NCI-H524 (cell line): Measurements from ENCODE around the gene TMEM14C.

ENCODE experiments used
- DNase-seq, 2 experiments: peaks; one replicate each; lab custom pipeline; 2025; lab: John Stamatoyannopoulos, UW

The TMEM14C gene

DNA sequence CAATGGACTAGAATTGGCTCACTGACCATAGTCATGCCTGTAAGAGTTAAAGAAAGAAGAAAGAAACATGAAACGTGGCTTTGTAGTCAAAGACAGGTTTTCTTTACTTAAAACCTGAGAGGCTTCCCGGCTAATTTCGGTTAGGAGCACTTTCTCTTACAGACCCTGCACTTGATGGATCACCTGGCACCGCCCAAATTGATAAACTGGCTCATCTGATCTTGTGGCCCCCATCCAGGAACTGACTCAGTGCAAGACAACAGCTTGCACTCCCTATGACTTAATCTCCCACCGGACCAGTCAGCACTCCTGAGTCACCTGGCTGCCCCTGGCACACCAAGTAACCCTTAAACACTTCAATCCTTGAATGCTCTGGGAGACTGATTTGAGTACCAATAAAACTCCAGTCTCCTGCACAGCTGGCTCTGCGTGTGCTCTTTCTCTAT, 37.0 kb downstream of the TMEM14C start:
- peak; percentile 61 to 83 for DNase-seq

GRCh38 chr6:10763006-10763405, 40.1 kb downstream of the TMEM14C start:
- DNase-seq, result no peak

DNA sequence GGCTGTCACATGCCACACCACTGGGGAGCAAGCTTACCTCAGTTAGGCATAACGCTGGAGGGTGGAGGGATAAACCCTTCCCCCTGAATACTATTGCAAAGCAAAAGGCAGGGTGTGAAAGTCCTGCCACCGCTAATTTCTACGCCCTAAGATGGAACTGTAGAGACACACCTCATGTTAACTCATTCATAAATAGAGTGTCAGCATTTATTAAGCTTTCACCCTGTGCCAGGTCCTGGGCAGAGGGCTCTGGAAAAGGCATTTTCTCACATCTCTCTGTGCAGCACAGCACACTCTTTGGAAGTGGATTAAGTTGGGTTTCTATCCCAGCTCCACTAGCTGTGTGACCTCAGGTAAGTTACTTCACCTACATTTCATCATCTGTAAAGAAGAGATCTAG, 46.5 kb downstream of the TMEM14C start:
- no peak for DNase-seq

DNA sequence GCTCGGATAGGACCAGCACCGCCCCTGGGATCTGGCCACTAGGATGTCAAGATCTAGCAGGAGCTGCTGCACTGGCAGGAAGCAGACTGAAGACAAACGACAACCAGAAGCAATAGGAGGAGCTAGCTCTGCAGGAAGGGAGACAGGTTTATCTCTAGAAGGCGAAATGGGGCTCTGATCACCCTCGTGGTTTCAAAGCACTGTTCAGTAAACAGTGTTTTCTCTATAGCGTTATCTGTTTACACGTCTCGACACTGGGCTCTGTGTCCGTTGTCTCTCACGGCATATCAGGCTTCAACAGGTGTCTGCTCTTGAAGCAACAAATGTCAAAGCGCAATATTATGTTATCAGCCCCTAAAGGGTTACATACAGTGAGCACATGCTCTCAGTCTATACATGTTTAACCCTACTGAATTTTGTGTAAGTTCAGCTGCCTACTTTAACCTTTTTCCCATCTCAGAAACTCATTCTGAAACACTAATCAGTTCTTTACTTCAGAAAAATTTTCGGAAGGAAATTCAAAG, 48.6 kb downstream of the TMEM14C start:
- no peak for DNase-seq

DNA sequence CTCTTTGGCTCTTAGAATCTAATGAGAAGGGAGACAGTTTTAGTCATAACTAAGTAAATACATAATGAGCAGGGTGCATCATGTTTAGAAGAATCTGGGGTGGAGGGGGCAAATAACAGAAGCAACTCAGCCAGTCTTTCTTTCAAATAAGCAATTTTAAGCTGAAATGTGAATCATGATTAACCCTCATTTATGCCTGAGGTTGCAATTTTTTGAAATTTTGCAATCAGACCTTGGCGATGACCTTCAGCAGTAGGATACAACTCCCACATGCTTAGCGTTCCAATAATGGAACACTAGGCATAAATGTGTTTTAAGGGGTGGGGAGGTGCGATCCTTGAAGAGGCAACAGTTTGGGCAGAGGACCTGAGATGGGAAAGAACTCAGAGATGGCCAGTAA, 55.4 kb downstream of the TMEM14C start:
- no peak for DNase-seq

DNA sequence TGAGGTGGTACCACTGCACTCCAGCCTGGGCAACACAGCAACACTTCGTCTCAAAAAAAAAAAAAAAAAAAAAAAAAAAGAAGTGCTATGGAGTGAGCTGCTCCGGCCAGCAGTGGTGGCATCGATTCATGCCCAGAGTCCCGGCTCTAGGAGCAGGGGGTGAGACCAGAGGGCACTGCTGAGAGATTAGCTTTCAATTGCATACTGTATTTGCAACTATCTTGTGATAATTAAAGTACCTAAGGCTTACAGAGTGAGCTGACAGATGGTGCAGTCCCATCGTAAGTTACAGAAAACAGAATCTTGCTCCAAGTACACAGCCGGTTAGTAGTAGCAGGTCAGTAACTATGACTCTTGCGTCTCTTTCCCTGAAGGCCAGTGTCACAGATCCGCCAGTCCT, 56.2 kb downstream of the TMEM14C start:
- DNase-seq, result peak; percentile 80 to 89
